NCI-H345 treated with DMSO at 0.1 percent for 48 hours (cell line): ENCODE results near the gene TRA2A.
"Not testable (repeated sequence)": the region's sequence is repeated elsewhere in the genome, so short reads cannot be mapped to it uniquely, and the experiment has no call there.

ENCODE experiments used
- DNase-seq: peaks from one replicate; lab custom pipeline; 2025; ENCODE audit not compliant: unreplicated experiment; lab: John Stamatoyannopoulos, UW

TRA2A gene

GRCh38 chr7:23531794-23532489, at the start of gene TRA2A:
TSS of gene TRA2A (minus strand) at chr7:23531981. CDS start at chr7:23531824, 157 bp downstream.
- DNase-seq = peak; percentile 89

- peak; percentile 47 for DNase-seq
These were observed 38.9 kb upstream of the TRA2A start for GRCh38 chr7:23570592-23571200.

GRCh38 chr7:23558303-23558702, 26.5 kb upstream of the TRA2A start:
- no peak for DNase-seq

DNA sequence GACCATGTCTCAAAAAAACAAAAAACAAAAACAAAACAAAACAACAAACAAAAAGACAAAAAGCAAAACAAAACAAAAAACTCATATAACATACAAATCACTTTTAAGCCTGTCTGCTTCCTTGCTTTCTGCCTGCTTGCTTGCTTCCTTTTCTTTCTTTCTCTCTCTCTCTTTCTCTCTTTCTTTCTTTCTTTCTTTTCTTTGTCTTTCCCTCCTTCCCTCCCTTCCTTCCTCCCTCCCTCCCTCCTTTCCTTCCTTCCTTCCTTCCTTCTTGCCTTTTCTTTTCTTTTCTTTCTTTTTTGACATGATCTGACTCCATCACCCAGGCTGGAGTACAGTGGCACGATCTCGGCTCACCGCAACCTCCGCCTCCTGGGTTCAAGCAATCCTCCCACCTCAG, 15.9 kb upstream of the TRA2A start:
- DNase-seq = no peak

DNA sequence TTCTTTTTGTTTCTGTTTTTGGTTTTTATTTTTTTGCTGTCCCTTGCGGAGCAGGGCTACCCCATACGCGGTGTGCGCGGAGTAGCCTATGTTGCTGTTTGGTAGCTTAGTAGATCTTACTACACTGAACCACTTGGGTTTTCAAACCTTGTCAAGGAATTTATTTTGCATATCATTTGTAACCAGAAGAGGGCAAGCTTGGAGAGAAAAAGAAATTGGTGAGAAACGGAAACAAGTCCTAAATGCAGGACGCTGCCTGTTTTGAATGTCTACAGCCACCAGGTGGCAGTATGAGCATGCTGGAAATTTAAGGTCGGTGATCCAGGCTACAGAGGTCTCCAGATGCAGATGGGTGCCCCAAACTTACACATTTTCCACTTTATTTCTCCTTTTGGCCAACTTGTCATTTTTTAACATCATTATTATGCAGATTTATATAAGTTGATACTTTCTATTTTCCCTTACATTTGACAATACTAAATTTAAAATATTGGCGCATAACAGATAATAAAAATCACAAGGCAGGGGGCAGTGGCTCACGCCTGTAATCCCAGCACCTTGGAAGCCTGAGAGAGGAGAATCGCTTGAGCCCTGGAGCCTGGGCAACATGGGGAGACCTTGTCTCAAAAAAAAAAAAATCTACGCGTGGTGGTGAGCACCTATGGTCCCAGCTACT, 15.3 kb upstream of the TRA2A start:
- DNase-seq = peak; percentile 66

DNA sequence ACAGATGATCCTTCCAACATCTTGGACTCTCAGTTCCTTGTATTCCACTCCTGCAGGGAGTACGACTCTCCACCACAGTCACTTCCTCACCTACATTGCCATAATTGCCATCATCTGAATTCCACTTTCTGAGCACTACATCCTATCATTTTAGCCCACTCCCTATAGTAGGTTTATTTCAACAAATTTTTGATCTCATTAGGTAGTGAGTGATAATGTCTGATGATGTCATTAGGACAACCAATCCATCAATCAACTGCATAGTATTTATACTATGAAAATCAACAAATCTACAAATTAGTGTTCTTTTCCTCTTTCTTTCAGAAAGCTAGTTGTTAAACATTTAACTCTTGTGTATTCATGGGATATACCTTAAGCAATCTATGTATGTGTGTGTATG, 13.7 kb upstream of the TRA2A start:
- DNase-seq = no peak

GRCh38 chr7:23544913-23545354, 13.2 kb upstream of the TRA2A start:
- DNase-seq = peak; percentile 68

DNA sequence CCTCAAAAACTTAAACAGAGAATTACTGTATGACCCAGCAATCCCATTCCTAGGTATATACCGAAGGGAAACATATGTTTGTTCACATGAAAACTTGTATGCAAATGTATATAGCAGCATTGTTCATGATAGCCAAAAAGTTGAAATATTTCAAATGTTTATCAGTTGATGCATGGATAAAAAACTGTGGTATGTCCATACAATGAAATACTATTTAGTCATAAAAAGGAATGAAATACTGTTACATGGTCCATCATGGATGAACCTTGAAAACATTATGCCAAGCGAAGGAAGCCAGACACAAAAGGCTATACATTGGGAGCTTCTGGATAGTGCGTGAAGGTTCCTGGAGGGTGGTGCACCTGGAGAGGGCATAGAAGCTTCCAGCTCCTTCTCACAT, 11.0 kb upstream of the TRA2A start:
- no peak for DNase-seq

DNA sequence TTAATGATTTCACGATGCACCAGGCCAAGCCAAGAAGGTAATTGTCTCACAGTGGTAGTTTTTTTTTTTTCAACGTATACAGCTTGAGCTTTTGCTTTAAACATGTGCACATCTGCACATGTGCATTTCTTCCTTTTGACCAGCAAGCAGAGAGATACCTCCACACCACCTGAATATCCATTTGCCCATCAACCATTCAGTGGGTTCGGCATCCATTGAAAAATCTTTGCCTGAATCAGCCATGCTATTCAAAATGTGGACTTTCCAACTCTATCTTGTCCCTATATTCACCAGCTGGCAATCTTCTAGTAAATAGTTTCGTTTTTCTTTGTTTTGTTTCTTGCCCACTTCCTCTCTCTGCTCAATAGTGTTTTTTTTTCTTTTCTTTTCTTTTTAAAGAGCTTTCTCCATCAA, 7.7 kb upstream of the TRA2A start:
- no peak for DNase-seq

GRCh38 chr7:23538301-23538700, 6.5 kb upstream of the TRA2A start:
- no peak for DNase-seq

GRCh38 chr7:23533238-23533604, 1.4 kb upstream of the TRA2A start:
- DNase-seq = no peak

DNA sequence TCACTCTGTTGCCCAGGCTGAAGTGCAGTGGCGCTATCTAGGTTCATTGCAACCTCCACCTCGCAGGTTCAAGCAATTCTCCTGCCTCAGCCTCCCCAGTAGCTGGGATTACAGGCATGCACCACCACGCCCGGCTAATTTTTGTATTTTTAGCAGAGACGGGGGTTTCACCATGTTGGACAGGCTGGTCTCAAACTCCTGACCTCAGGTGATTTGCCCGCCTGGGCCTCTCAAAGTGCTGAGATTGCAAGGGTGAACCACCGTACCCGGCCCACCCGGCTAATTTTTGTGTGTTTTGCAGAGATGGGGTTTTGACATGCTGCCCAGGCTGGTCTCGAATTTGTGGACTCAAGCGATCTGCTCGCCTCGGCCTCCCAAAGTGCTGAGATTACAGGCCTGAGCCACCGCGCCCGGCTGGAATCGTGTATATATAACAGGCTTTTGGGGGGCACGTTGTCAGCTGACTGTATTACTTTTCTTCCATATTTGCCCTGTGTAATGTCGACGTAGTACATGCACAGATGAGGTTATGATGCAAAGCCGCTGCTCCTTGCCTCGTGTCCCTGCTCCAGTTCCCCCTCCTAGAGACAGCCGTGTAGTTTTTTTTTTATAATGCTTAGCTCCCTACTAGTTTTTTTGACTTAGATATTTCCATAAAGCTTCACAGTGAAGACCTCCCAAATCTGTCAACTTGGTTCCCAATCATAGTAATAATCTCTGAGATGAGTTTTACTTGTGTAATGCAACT, 883 bp upstream of the TRA2A start:
- DNase-seq = no peak

DNA sequence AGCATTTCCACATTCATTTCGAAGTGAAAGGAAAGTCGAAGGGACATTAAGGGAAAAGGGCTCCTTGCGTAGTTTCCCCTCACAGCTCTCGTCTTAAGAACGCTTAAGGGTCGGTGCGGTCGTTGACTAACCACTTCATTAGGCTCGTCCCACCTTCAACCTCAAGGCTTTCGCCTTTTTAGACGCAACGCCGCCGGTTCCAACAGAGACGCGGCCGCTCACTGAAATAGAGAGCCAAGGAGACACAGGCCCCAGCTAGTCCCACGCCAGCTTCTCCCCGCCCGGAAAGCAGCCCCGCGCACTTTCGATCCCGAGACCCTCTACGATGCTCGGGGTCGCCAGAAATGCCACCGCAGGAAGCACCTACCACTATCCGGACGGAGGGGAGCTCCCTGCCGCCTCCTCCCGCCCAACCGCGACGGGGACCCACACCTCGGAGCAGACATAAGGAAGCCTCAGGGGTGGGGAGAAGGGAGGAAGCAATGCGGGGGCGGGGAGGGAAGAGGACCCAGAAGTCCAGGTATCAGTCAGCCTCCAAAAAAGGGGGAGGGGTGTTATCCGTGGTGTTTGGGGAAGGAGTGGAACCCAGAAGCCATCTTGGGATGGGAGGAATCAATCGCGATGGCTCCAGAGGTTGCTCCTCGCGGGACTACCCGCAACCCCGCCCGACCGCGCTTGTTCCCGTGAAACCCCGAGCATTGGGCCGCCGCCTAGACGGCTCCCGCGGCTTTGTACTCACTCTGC, 559 bp downstream of the TRA2A start:
- DNase-seq = peak; percentile 43

GRCh38 chr7:23530405-23530804, 1.4 kb downstream of the TRA2A start:
- peak; percentile 23 for DNase-seq

DNA sequence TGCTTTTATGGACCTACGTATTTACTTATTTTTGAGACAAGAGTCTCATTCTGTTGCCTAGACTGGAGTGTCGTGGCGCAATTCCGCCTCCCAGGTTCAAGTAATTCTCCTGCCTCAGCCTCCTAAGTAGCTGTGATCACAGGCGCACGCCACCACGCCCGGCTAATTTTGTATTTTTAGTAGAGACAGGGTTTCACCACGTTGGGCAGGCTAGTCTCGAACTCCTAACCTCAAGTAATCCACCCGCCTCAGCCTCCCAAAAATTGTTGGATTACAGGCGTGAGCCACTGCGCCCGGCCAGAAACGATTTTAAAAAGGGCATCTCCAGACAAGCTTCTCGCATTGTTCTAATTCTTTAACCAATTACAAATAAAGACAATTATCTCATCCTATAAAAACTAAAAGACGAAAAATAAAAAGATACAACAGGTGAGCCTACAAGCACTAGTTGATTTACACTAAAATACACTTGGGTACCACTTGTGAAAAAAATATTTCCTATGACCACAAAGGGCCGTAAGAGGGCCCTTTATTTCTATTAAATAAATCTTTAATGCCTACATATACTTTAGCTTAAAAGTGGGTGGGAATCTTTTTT, 2.4 kb downstream of the TRA2A start:
- DNase-seq = no peak

DNA sequence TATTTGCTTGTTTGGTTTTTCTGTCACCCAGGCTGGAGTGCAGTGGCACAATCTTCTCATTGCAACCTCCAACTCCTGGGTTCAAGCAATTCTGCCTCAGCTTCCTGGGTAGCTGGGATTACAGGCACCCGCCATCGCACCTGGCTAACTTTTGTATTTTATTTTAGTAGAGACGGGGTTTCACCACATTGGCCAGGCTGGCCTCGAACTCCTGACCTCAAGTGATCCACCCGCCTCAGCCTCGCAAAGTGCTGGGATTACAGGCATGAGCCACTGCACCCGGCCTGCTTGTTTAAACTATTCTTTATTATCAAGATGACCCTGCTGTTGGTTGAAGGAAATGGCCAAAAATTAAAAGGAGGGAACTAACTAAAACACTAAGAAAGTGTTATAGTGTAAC, 6.2 kb downstream of the TRA2A start:
- not testable (repeated sequence) for DNase-seq

DNA sequence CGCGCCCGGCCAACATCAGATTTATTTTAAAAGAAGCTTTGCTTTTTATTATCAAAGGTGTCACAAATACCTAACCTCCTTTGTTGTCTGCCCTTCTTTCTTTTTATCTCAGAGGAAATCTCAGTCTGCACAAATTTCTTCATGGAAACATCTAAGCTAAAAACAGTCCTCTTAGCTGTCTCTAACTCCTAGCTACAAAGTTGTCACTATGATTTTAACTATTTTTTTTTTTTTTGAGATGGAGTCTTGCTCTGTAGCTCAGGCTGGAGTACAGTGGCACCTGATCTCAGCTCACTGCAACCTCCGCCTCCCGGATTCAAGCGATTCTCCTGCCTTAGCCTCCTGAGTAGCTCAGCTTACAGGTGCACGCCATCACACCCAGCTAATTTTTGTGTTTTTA, 7.3 kb downstream of the TRA2A start:
- DNase-seq = no peak

GRCh38 chr7:23523486-23524075, 8.2 kb downstream of the TRA2A start:
- DNase-seq = no peak

DNA sequence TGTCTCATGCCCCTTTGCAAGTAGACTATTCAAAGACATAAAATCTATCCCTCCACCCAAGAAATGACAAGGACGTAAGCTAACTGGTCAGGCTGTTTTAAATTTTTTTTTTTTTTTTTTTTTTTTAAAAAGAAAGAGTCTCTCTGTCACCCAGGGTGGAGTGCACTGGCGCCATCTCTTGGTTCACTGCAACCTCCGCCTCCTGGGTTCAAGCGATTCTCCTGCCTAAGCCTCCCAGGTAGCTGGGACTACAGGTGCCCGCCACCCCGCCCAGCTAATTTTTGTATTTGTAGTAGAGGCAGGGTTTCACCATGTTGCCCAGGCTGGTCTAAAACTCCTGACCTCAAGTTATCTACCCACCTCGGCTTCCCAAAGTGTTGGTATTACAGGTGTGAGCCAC, 11.2 kb downstream of the TRA2A start:
- no peak for DNase-seq

GRCh38 chr7:23514755-23515154, 17.0 kb downstream of the TRA2A start:
- DNase-seq = no peak
